NCI-H1105 (cell line): ENCODE results near the gene GPHA2.

Experiments
- DNase-seq: peaks from one replicate; lab custom pipeline; 2025; lab: John Stamatoyannopoulos, UW

GPHA2 gene

DNA sequence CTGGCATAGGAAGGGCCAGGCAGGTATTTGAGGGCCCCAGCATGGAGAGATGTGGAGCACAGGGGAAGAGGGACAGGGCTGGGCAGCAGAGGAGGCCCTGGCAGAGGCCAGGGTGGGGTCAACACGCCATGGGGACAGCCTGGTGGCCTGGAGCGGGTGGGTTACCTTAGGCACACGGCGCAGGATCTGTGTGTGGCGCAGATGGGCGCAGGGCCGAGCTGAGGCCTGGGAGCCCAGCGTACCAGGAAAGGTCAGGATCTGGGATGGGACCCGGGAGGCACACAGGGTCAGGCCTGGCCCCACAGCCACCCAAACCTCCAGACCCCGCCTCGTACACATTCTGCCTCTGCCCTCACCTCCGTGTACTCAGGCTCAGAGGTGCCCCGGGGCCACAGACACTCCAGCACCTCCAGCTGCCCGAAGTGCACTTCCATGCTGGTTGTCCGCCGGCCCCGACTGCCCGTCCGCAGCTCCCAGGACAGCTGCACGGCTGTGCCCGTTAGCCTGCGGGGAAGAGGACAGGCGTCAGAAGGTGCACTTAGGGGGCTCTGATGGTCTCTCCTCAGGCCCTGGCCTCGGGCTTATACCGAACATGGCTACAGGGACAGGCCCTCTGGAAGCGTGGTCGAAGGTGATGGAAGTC lies 25.1 kb downstream of the GPHA2 start:
- DNase-seq, result no peak

- DNase-seq, result no peak
These were observed 25.9 kb downstream of the GPHA2 start for GRCh38 chr11:64909653-64910343.

DNA sequence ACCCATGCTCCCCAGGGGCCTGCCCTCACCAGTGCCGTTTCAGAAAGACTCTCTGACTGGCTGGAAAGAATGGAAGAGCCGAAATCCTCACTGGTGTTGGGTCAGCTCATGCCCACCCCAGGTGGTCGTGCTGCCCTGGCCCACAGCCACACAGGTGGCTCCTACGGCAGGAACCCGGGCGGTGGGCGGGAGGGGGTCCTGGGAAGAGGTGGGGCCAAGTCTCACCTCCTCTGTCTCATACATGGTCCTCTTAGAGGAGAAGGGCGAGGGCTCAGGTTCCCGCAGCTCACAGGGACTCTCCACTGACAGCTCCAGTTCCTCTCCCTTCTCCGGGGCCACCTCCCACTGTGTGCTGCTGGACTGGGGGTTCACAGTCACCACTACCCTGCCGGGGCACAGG lies 26.9 kb downstream of the GPHA2 start:
- no peak for DNase-seq

GRCh38 chr11:64906314-64906635 lies 29.4 kb downstream of the GPHA2 start:
- DNase-seq, result no peak

- no peak for DNase-seq
These were observed 30.0 kb downstream of the GPHA2 start for GRCh38 chr11:64905516-64906313.

DNA sequence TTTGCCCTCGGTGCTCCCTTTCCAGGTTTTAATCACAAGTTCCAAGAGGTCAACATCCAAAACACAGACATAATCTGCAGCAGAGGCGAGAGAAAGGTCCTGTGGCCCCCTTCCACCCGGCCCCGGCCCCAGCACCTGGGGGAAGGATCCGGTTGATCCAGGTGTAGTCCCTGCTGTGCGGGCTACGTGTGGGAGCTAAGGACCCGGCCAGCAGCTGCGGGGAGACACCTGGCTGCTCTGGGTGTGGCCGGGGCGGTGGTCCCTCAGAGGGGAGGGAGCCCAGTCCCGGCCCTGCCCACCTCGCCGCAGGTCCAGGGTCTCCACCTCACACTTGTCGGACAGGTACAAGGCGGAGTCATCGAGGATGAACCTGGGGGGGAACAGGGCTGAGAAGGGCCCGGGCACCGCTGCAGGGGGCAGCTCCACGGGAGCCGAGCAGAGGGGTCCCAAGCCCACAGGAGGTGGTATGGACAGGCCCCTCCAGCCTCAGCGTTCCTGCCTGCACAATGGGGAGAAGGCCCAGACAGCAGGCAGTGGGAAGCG lies 32.3 kb downstream of the GPHA2 start:
- no peak for DNase-seq

DNA sequence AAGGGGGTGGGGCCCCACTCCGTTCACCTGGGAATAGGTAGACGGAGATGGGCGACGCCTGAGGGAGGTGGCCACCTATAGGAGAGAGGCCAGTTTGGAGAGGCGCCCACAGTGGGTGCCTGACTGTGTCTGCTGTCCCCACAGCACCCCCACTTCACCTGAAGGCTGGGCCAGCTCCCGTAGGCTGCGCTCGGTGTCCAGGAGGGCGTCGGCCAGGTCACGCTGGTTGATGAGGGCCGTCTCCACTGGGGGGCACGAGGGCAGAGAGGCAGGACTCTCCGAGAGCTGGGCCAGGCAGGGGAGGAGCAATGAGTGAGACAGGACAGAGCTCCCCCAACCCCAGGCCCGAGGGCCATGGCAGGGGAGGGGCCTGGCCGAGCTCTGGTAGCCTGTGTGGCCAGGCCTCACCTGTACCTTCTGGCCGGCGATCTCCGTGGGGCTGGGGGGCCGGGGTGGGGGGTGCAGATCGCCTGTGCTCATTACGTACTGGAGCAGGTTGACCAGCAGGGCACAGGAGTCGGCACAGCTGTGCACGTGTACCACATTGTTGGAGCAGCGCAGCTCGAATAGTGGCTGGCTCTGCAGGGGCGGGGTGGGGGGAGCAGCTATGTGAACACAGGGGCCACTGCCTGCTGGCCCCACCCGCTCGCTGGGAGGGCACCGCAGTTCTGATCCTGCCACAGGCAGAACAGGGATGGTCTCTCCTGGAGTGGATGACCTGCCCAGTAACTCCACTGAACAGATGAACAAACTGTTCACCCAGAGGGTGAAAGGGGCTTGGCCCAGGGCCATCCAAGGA lies 33.4 kb downstream of the GPHA2 start:
- DNase-seq, result no peak

GRCh38 chr11:64900774-64901173 lies 34.9 kb downstream of the GPHA2 start:
- no peak for DNase-seq

- DNase-seq, result no peak
These were observed 35.4 kb downstream of the GPHA2 start for GRCh38 chr11:64900263-64900678.

DNA sequence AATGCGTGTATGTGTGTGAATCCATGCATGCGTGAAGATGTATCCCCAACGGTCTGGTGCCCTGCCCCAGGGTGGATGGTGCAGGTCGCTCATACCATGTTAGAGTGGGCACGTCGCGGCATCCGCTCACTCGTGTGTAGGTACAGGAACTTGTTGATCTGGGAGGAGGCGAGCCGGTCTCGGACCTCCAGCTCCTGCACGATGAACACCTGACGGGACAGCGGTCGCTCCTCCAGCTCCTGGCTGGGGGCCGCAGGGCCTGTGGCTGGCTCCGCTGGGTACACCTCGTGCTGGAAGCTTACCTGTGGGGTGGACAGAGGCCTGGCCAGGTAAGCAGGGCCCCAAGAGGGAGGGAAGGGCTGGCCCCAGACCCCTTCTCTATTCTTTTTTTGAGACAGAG lies 37.2 kb downstream of the GPHA2 start:
- DNase-seq, result no peak

DNA sequence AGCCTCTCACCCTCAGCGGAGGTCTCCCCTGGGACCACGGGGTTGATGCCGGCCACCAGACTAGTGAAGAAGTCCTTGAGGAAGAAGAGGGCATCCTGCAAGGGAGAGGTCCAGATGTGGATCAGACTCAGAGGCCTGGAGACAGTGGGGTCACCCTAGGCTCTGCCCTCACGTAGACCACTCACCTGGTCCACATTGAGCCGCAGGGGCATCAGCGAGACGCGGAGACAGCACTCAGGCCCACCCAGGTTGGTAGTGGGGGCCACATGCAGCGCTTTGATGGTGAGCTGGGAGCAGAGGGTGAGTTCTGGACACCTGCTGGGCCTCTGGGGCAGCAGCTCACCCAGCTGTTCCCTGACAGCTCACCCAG lies 37.6 kb downstream of the GPHA2 start:
- no peak for DNase-seq

- DNase-seq, result no peak
These were observed 38.2 kb downstream of the GPHA2 start for GRCh38 chr11:64897381-64898075.

- no peak for DNase-seq
These were observed 39.2 kb downstream of the GPHA2 start for GRCh38 chr11:64896448-64897022.

DNA sequence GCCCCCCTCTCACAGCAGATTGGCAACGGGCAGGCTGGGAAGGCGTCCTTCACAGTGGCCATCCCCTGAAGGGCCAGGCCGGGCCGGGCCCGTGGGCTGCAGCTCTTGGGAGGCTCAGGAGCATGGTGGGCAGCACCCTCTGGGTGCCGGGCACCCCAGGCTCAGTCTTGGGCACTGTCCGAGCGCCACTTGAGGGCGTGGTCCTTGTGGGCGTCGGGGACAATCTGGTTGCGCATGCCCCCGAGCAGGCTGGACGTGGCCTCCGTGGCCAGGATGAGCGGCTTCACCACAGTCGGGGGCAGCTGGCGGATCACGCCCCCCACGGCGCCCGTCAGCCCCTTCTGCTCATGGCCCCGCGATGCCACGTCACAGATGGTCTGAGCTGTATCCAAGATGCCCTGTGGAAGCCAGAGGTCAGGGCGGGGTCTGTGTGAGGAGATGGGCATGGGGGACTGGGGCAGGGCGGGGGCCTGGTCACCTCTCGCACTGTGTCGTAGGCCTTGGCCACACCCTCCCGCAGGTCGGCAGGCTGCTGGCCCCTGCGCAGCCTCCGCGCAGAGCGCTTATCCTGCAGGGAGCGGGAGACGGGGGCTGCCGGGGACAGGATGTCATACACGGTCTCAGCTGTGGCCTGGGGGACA lies 40.8 kb downstream of the GPHA2 start:
- DNase-seq, result no peak

GRCh38 chr11:64894070-64894811 lies 41.5 kb downstream of the GPHA2 start:
- peak; percentile 78 for DNase-seq

- no peak for DNase-seq
These were observed 42.3 kb downstream of the GPHA2 start for GRCh38 chr11:64893194-64894069.

DNA sequence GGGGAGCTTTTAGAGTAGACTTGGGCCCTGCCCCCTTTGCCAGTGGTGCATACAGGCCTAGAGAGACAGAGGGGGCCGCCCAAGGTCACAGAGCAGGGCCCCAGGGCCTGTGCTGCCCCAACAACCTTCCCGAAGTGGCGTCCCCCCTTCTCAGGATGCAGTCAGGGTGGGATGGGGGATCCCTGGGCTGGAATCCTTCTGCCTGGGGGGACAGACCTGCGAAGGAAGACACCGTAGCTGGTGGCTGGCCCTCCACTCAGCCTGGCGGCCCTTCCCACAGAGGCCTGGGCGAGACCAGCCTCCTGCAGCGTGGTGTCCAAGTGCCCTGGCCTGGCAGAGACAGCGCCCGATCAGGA lies 42.9 kb downstream of the GPHA2 start:
- no peak for DNase-seq

- DNase-seq, result no peak
These were observed 43.3 kb downstream of the GPHA2 start for GRCh38 chr11:64892411-64892831.

GRCh38 chr11:64891880-64892279 lies 43.8 kb downstream of the GPHA2 start:
- no peak for DNase-seq
